Karpas-422 (cell line): Measurements from ENCODE around the gene ATP5MG. TPM values are rescaled to one million over a fixed set of nuclear protein-coding genes. Genes with fewer than 3 reads are reported as not detected.

Experiments used
- DNase-seq: peaks from one replicate; pipeline ENCODE4 v3.0.0-alpha.2; 2015
- H2AFZ ChIP-seq: fragments of 200-600 bp; sonication (generic); 2 replicates; pipeline ENCODE4 v1.6.1; 2014; ENCODE audit warnings: antibody characterized with exemption, low read length, mixed read lengths
- H3K27ac ChIP-seq: fragments of 200-600 bp; sonication (generic); 2 replicates; pipeline ENCODE4 v1.5.1; 2014; ENCODE audit warnings: mild to moderate bottlenecking, low read length, moderate library complexity
- H3K27me3 ChIP-seq: fragments of 200-600 bp; sonication (generic); 2 replicates; pipeline ENCODE4 v1.6.1; 2014; ENCODE audit warnings: low read length, mixed read lengths
- H3K36me3 ChIP-seq: fragments of 200-600 bp; sonication (generic); 2 replicates; pipeline ENCODE4 v1.6.1; 2014; ENCODE audit warnings: low read length, mixed read lengths; ENCODE audit not compliant: insufficient read depth
- H3K4me1 ChIP-seq: fragments of 200-600 bp; sonication (generic); 2 replicates; pipeline ENCODE4 v1.6.1; 2014; ENCODE audit warnings: mild to moderate bottlenecking, low read length, mixed read lengths
- H3K4me2 ChIP-seq: fragments of 200-600 bp; sonication (generic); 2 replicates; pipeline ENCODE4 v1.6.1; 2014; ENCODE audit warnings: low read length, low read depth, mild to moderate bottlenecking; ENCODE audit not compliant: poor library complexity, severe bottlenecking
- H3K4me3 ChIP-seq: fragments of 200-600 bp; sonication (generic); 2 replicates; pipeline ENCODE4 v1.5.1; 2014; ENCODE audit warnings: mild to moderate bottlenecking, antibody characterized with exemption, low read length, mixed read lengths
- H3K79me2 ChIP-seq: fragments of 200-600 bp; sonication (generic); 2 replicates; pipeline ENCODE4 v1.6.1; 2014; ENCODE audit warnings: mild to moderate bottlenecking, low read length, mixed read lengths
- H3K9ac ChIP-seq: fragments of 200-600 bp; sonication (generic); 2 replicates; pipeline ENCODE4 v1.6.0; 2014; ENCODE audit warnings: low read length
- H3K9me2 ChIP-seq: fragments of 200-600 bp; sonication (generic), shearing (Covaris generic); replicated peaks from 2 replicates; pipeline ENCODE4 v1.6.0; 2014; ENCODE audit warnings: mild to moderate bottlenecking, low read length, moderate library complexity; ENCODE audit not compliant: insufficient read depth
- H3K9me3 ChIP-seq: fragments of 300-700, 200-600 bp; sonication (generic); 2 replicates; pipeline ENCODE4 v1.6.1; 2014; ENCODE audit warnings: low read length, mixed read lengths
- H4K20me1 ChIP-seq: fragments of 200-600 bp; sonication (generic); 2 replicates; pipeline ENCODE4 v1.6.1; 2014; ENCODE audit warnings: mild to moderate bottlenecking, antibody characterized with exemption, low read length, low read depth; ENCODE audit not compliant: insufficient read depth
- total RNA-seq: library from RNA; depleted of rRNA; stranded (reverse); fragments of >200 nt; shearing (Covaris generic); gene quantifications from 2 replicates; pipeline ENCODE4 v1.2.3, GENCODE V29; 2014; ENCODE audit warnings: low replicate concordance

The ATP5MG gene
- total RNA-seq, 1 experiment from 2014 or later: 82.4 TPM

GRCh38 chr11:118434123-118434552 is 32.7 kb downstream of the ATP5MG start:
- H3K27me3 ChIP-seq: no peaks in the 10 kb centered on the region
- H3K27ac ChIP-seq: no peak overlapping the region
- H3K9me3 ChIP-seq: no peaks in the 10 kb centered on the region
- H3K9ac ChIP-seq: peak overlapping the region; percentile 86
- H3K9me2 ChIP-seq: no peaks in the 10 kb centered on the region
- peaks cover 30% of the 10 kb centered on the region for H3K4me1 ChIP-seq
- peak overlapping the region; percentile 7; the same call in 1 of the 2 replicates for H2AFZ ChIP-seq
- DNase-seq: no peak
- peak overlapping the region; percentile 86 for H3K4me2 ChIP-seq
- peaks cover 26% of the 10 kb centered on the region for H3K79me2 ChIP-seq
- peak overlapping the region; percentile 77 for H3K4me3 ChIP-seq
- peaks cover 11% of the 10 kb centered on the region; the same call in 1 of the 2 replicates for H4K20me1 ChIP-seq
- no peaks in the 10 kb centered on the region; the same call in 1 of the 2 replicates for H3K36me3 ChIP-seq

GRCh38 chr11:118434553-118435289 is 33.3 kb downstream of the ATP5MG start:
- peak overlapping the region; percentile 77 for H3K4me3 ChIP-seq
- DNase-seq: peak; percentile 64

GRCh38 chr11:118435290-118435892 is 34.0 kb downstream of the ATP5MG start:
- Histone ChIP-seq H3K4me3 (peak overlapping the region; percentile 77), H3K4me1 (peaks cover 42% of the 10 kb centered on the region), H3K36me3 (peaks cover 5% of the 10 kb centered on the region; the same call in 1 of the 2 replicates), H3K9ac (peak overlapping the region; percentile 86), H3K9me3 (no peaks in the 10 kb centered on the region), H3K9me2 (no peaks in the 10 kb centered on the region), H3K27ac (peak overlapping the region; percentile 93), H3K79me2 (peaks cover 38% of the 10 kb centered on the region), H4K20me1 (peaks cover 11% of the 10 kb centered on the region; the same call in 1 of the 2 replicates), H3K27me3 (no peaks in the 10 kb centered on the region), H2AFZ (0 out of 2 replicates have a peak overlapping the region, but pooled peaks have one; percentile 7), H3K4me2 (peak overlapping the region; percentile 86)
- DNase-seq: peak; percentile 93

More at GRCh38 chr11:118434553-118435289, 33.3 kb downstream of the ATP5MG start:
- Histone ChIP-seq H3K36me3 (no peaks in the 10 kb centered on the region; the same call in 1 of the 2 replicates), H3K27me3 (no peaks in the 10 kb centered on the region), H3K9me3 (no peaks in the 10 kb centered on the region), H3K9ac (peak overlapping the region; percentile 86), H3K4me1 (peaks cover 36% of the 10 kb centered on the region), H3K79me2 (peaks cover 32% of the 10 kb centered on the region), H3K27ac (peak overlapping the region; percentile 93), H3K4me2 (peak overlapping the region; percentile 86), H4K20me1 (peaks cover 11% of the 10 kb centered on the region; the same call in 1 of the 2 replicates), H2AFZ (peak overlapping the region; percentile 7; the same call in 1 of the 2 replicates), H3K9me2 (no peaks in the 10 kb centered on the region)

- H3K27ac ChIP-seq: peak within 1 kb of the TSS; percentile 93
- no peaks in the 10 kb centered on the region for H3K9me3 ChIP-seq
- peaks cover 45% of the 10 kb centered on the region for H3K79me2 ChIP-seq
- peak within 1 kb of the TSS; percentile 92 for H3K4me2 ChIP-seq
- peak within 1 kb of the TSS; percentile 90 for H3K9ac ChIP-seq
- peaks cover 6% of the 10 kb centered on the region; the same call in 1 of the 2 replicates for H3K36me3 ChIP-seq
- H4K20me1 ChIP-seq: peaks cover 11% of the 10 kb centered on the region; the same call in 1 of the 2 replicates
- no peak within 1 kb of the TSS for H2AFZ ChIP-seq
- peaks cover 48% of the 10 kb centered on the region for H3K4me1 ChIP-seq
- peak; percentile 94 for DNase-seq
- H3K4me3 ChIP-seq: peak within 1 kb of the TSS; percentile 83
- no peaks in the 10 kb centered on the region for H3K9me2 ChIP-seq
- H3K27me3 ChIP-seq: no peaks in the 10 kb centered on the region
These were observed 34.7 kb downstream of the ATP5MG start, which contains the start of gene KMT2A for GRCh38 chr11:118435893-118436624. KMT2A (plus strand) TSS chr11:118436492; CDS start chr11:118436513, 21 bp downstream.

- H3K27me3 ChIP-seq: no peaks in the 10 kb centered on the region
- H3K4me1 ChIP-seq: peaks cover 47% of the 10 kb centered on the region
- H3K9ac ChIP-seq: peak overlapping the region; percentile 90
- peak overlapping the region; percentile 69 for H3K27ac ChIP-seq
- peaks cover 52% of the 10 kb centered on the region for H3K79me2 ChIP-seq
- no peak overlapping the region for H2AFZ ChIP-seq
- peak overlapping the region; percentile 92 for H3K4me2 ChIP-seq
- H3K9me3 ChIP-seq: no peaks in the 10 kb centered on the region
- H3K4me3 ChIP-seq: peak overlapping the region; percentile 83
- H3K9me2 ChIP-seq: no peaks in the 10 kb centered on the region
- H4K20me1 ChIP-seq: peaks cover 11% of the 10 kb centered on the region; the same call in 1 of the 2 replicates
- H3K36me3 ChIP-seq: peaks cover 6% of the 10 kb centered on the region; the same call in 1 of the 2 replicates
- peak; percentile 59 for DNase-seq
These were observed 35.3 kb downstream of the ATP5MG start for GRCh38 chr11:118436639-118437207.

- Histone ChIP-seq H3K27me3 (no peaks in the 10 kb centered on the region), H3K9ac (peak overlapping the region; percentile 90), H3K4me1 (peaks cover 53% of the 10 kb centered on the region), H3K36me3 (peaks cover 9% of the 10 kb centered on the region; the same call in 1 of the 2 replicates), H3K79me2 (peaks cover 59% of the 10 kb centered on the region), H3K4me3 (peak overlapping the region; percentile 83), H3K27ac (peak overlapping the region; percentile 69), H3K4me2 (peak overlapping the region; percentile 92), H3K9me2 (no peaks in the 10 kb centered on the region), H4K20me1 (peaks cover 11% of the 10 kb centered on the region; the same call in 1 of the 2 replicates), H2AFZ (no peak overlapping the region), H3K9me3 (no peaks in the 10 kb centered on the region)
- peak; percentile 56 for DNase-seq
These were observed 36.1 kb downstream of the ATP5MG start for GRCh38 chr11:118437208-118438125.
